H1 (cell line): ENCODE measurements around the gene NOL8. TPM values are rescaled to one million over a fixed set of nuclear protein-coding genes. Genes with fewer than 3 reads are reported as not detected.

Experiments
- CTCF ChIA-PET: fragments of 300-600 bp; sonication (Branson Sonifier 250); formaldehyde crosslinking; loops from one replicate; lab custom pipeline; 2021; ENCODE audit not compliant: partially characterized antibody; lab: Charles Lee
- POLR2A ChIA-PET: fragments of 300-600 bp; sonication (Branson Sonifier 250); formaldehyde crosslinking; loops from one replicate; lab custom pipeline; 2021; ENCODE audit warnings: inconsistent platforms; ENCODE audit not compliant: partially characterized antibody; lab: Charles Lee
- DNase-seq, 2 experiments: peaks; one replicate each; pipeline versions ENCODE4 v3.0.0 to v3.0.0-alpha.2; 2010 to 2022; ENCODE audit warnings: low spot score in 2 of 2, low read depth in 1 of 2, mixed read lengths in 1 of 2
- FAIRE-seq: peaks from 2 replicates; lab custom pipeline; 2011; peaks lifted over from hg19 to GRCh38; lab: Jason Lieb, UNC
- H2AFZ ChIP-seq: 2 replicates; pipeline ENCODE4 v1.8.1; 2012; ENCODE audit warnings: low read length, inconsistent platforms
- H2AK5ac ChIP-seq: 2 replicates; pipeline ENCODE4 v1.6.1; 2013; ENCODE audit warnings: low read depth, low read length
- H2BK120ac ChIP-seq: replicated peaks from 2 replicates; pipeline ENCODE3; 2013; ENCODE audit warnings: low read depth, low read length, inconsistent platforms
- H2BK12ac ChIP-seq: 2 replicates; pipeline ENCODE4 v1.6.1; 2013; ENCODE audit warnings: low read depth, low read length
- H2BK15ac ChIP-seq: 2 replicates; pipeline ENCODE4 v1.6.1; 2013; ENCODE audit warnings: low read length
- H2BK20ac ChIP-seq: 2 replicates; pipeline ENCODE4 v1.6.1; 2013; ENCODE audit warnings: low read length
- H2BK5ac ChIP-seq: 2 replicates; pipeline ENCODE4 v1.6.1; 2013; ENCODE audit warnings: low read depth, low read length
- H3K14ac ChIP-seq: 2 replicates; pipeline ENCODE4 v1.6.1; 2013; ENCODE audit warnings: inconsistent platforms; ENCODE audit not compliant: insufficient read length
- H3K18ac ChIP-seq: 2 replicates; pipeline ENCODE4 v1.6.1; 2013; ENCODE audit warnings: low read length; ENCODE audit errors: extremely low read depth
- H3K23ac ChIP-seq: 2 replicates; pipeline ENCODE4 v1.6.1; 2013; ENCODE audit warnings: inconsistent platforms; ENCODE audit not compliant: insufficient read length
- H3K23me2 ChIP-seq: 2 replicates; pipeline ENCODE4 v1.6.1; 2013; ENCODE audit warnings: low read depth, low read length
- H3K27ac ChIP-seq: 2 replicates; pipeline ENCODE4 v1.6.1; 2011; ENCODE audit warnings: low read depth, low read length, inconsistent platforms
- H3K27me3 ChIP-seq, 4 experiments: replicated peaks in 1 of 4; 1 replicate in 1 of 4; 2 replicates in 3 of 4; pipeline versions ENCODE4 v1.6.1 to v1.8.1; 2011 to 2013; ENCODE audit warnings: low read length in 3 of 4, mild to moderate bottlenecking in 3 of 4, inconsistent platforms in 2 of 4, mixed read lengths in 2 of 4, moderate library complexity in 1 of 4; ENCODE audit not compliant: control insufficient read depth in 3 of 4, insufficient read depth in 3 of 4; ENCODE audit errors: extremely low read depth in 1 of 4
- H3K36me3 ChIP-seq, 4 experiments: 2 replicates each; pipeline versions ENCODE4 v1.6.1 to v1.8.1; 2011 to 2013; ENCODE audit warnings: mild to moderate bottlenecking in 4 of 4, low read length in 3 of 4, moderate library complexity in 2 of 4, control low read depth in 1 of 4, inconsistent platforms in 1 of 4; ENCODE audit not compliant: insufficient read depth in 4 of 4, control insufficient read depth in 2 of 4
- H3K4ac ChIP-seq: replicated peaks from 2 replicates; pipeline ENCODE3; 2013; ENCODE audit warnings: low read length, low read depth, mixed read lengths, inconsistent platforms; ENCODE audit not compliant: insufficient read length
- H3K4me1 ChIP-seq, 4 experiments: replicated peaks in 1 of 4; 1 replicate in 1 of 4; 2 replicates in 3 of 4; pipeline versions ENCODE4 v1.6.1 to v1.8.1; 2011 to 2013; ENCODE audit warnings: low read length in 3 of 4, inconsistent platforms in 2 of 4, mixed read lengths in 1 of 4; ENCODE audit not compliant: insufficient read depth in 4 of 4, control insufficient read depth in 3 of 4
- H3K4me2 ChIP-seq, 2 experiments: 2 replicates each; pipeline versions ENCODE4 v1.6.1 to v1.8.1; 2011 to 2013; ENCODE audit warnings: low read depth in 2 of 2, low read length in 2 of 2, control low read depth in 1 of 2, inconsistent platforms in 1 of 2, mild to moderate bottlenecking in 1 of 2; ENCODE audit not compliant: insufficient read depth in 1 of 2
- H3K4me3 ChIP-seq, 4 experiments: fragments of 200-600, 300-600 bp in 1 of 4; sonication (generic), shearing (Covaris generic), sonication (Bioruptor Twin) in 1 of 4; 2 replicates each; pipeline versions ENCODE4 v1.5.1 to v1.8.1; 2011 to 2016; ENCODE audit warnings: low read length in 4 of 4, low read depth in 3 of 4, control low read depth in 2 of 4, inconsistent platforms in 2 of 4, mild to moderate bottlenecking in 2 of 4, mixed read lengths in 1 of 4, moderate library complexity in 1 of 4; ENCODE audit not compliant: insufficient read depth in 2 of 4; ENCODE audit errors: extremely low read depth in 1 of 4
- H3K56ac ChIP-seq: replicated peaks from 2 replicates; pipeline ENCODE3; 2013; ENCODE audit warnings: low read depth, mild to moderate bottlenecking, mixed read lengths, low read length, inconsistent platforms; ENCODE audit not compliant: insufficient read length
- H3K79me1 ChIP-seq: 2 replicates; pipeline ENCODE4 v1.6.1; 2013; ENCODE audit warnings: low read depth, low read length, control low read depth
- H3K79me2 ChIP-seq, 2 experiments: 2 replicates each; pipeline versions ENCODE4 v1.6.1 to v1.8.1; 2012 to 2013; ENCODE audit warnings: low read length in 2 of 2, mild to moderate bottlenecking in 2 of 2, inconsistent platforms in 1 of 2; ENCODE audit not compliant: insufficient read depth in 2 of 2, control insufficient read depth in 1 of 2
- H3K9ac ChIP-seq, 4 experiments: replicated peaks in 1 of 4; 1 replicate in 1 of 4; 2 replicates in 3 of 4; pipeline versions ENCODE4 v1.6.1 to v1.8.1; 2011 to 2013; ENCODE audit warnings: low read depth in 3 of 4, low read length in 3 of 4, control low read depth in 2 of 4, mild to moderate bottlenecking in 2 of 4, moderate library complexity in 2 of 4, inconsistent platforms in 1 of 4; ENCODE audit errors: extremely low read depth in 1 of 4
- H3K9me3 ChIP-seq, 2 experiments: 2 replicates each; pipeline versions ENCODE4 v1.6.1 to v1.8.1; 2012 to 2013; ENCODE audit warnings: mild to moderate bottlenecking in 2 of 2, moderate library complexity in 2 of 2, control low read depth in 1 of 2, inconsistent platforms in 1 of 2, low read depth in 1 of 2, low read length in 1 of 2, mixed read lengths in 1 of 2; ENCODE audit not compliant: insufficient read depth in 2 of 2
- H4K20me1 ChIP-seq, 2 experiments: replicated peaks in 1 of 2; 2 replicates each; pipeline versions ENCODE3 to v1.8.1; 2011 to 2013; ENCODE audit warnings: inconsistent platforms in 2 of 2, low read length in 2 of 2, mild to moderate bottlenecking in 1 of 2; ENCODE audit not compliant: insufficient read depth in 2 of 2, control insufficient read depth in 1 of 2
- H4K5ac ChIP-seq: 2 replicates; pipeline ENCODE4 v1.6.1; 2013; ENCODE audit warnings: low read length, low read depth, mixed read lengths, inconsistent platforms; ENCODE audit not compliant: insufficient read length
- H4K8ac ChIP-seq: 2 replicates; pipeline ENCODE4 v1.8.0; 2013; ENCODE audit warnings: mild to moderate bottlenecking, moderate library complexity, low read length, inconsistent platforms; ENCODE audit not compliant: insufficient read depth; ENCODE audit errors: extremely low read depth
- H4K91ac ChIP-seq: replicated peaks from 2 replicates; pipeline ENCODE3; 2013; ENCODE audit warnings: low read length, mixed read lengths, inconsistent platforms; ENCODE audit not compliant: insufficient read length
- HDAC6 ChIP-seq: IDR thresholded peaks from one replicate; pipeline ENCODE4 v1.7.1; 2012; ENCODE audit warnings: low read depth, mild to moderate bottlenecking, inconsistent platforms, low read length, moderate library complexity
- MAFK ChIP-seq: IDR thresholded peaks from 2 replicates; pipeline ENCODE4 v1.6.1; 2012; ENCODE audit warnings: low read depth, mild to moderate bottlenecking, improper control_type of control experiment, low read length
- SIN3A ChIP-seq, 2 experiments: IDR thresholded peaks in 1 of 2; conservative IDR thresholded peaks in 1 of 2; 2 replicates each; pipeline ENCODE4 v1.6.1; 2011 to 2012; ENCODE audit warnings: low read length in 2 of 2, improper control_type of control experiment in 1 of 2, low read depth in 1 of 2, mild to moderate bottlenecking in 1 of 2
- WGBS, 2 experiments: shearing (Covaris generic) in 1 of 2; methylation state at CpG; one replicate each; pipeline versions ENCODE4 v1.1.6 to v1.1.7; 2013 to 2015; ENCODE audit warnings: low lambda C conversion rate in 2 of 2, mixed read lengths in 2 of 2, inconsistent platforms in 1 of 2, low coverage in 1 of 2, missing lambda C conversion rate in 1 of 2; ENCODE audit not compliant: insufficient replicate concordance in 2 of 2, insufficient coverage in 1 of 2, insufficient read length in 1 of 2; ENCODE audit errors: extremely low coverage in 1 of 2, missing lambda C conversion rate in 1 of 2; 5-methylcytosine and 5-hydroxymethylcytosine counted together
- polyA plus RNA-seq, 7 experiments: library from polyadenylated mRNA; depleted of rRNA in 3 of 7; stranded (reverse) in 5 of 7; unstranded in 2 of 7; fragments of >200 nt in 5 of 7; fragments of 200-250 nt in 2 of 7; gene quantifications; 1 replicate in 5 of 7; 2 replicates in 1 of 7; 4 replicates in 1 of 7; pipeline versions ENCODE4 v1.2.1 to v1.2.3, GENCODE V29; 2011 to 2013; ENCODE audit warnings: missing spikeins in 2 of 7, mixed read lengths in 2 of 7
- total RNA-seq: library from RNA; stranded (reverse); fragmentation: NEBNext Ultra II Directional; extraction: Animal tissue kit (Norgen Biotek cat#: 25700); gene quantifications from 2 replicates; pipeline ENCODE4 v1.2.1, GENCODE V29; 2021

Gene NOL8
- total and polyA plus RNA-seq, 2 of the 8 experiments (the other 6 are each of a cell fraction or from before 2014, with no cell fraction given): 6.2 to 30.4 TPM

- no peak overlapping the region for H3K14ac ChIP-seq
- WGBS, 2 experiments: 69% methylated on average over 1 of the region's 1 CpG; no CpG with 5 or more reads in 1 of the 2 experiments
- no peaks in the 10 kb centered on the region for H3K9me3 ChIP-seq
- peaks cover 20 to 86% (median 62%) of the 10 kb centered on the region in 4 experiments for H3K36me3 ChIP-seq
- CTCF ChIA-PET: interaction anchor here (1.1 kb wide), 1 partner anchor 160 kb away, joined by 3 read pairs; no protein-coding TSS in a partner anchor
- H3K4ac ChIP-seq: no peak overlapping the region
- no peak overlapping the region for H3K4me2 ChIP-seq
- H3K4me1 ChIP-seq: no peaks in the 10 kb centered on the region
- no peak overlapping the region for H2BK12ac ChIP-seq
- H3K18ac ChIP-seq: no peak overlapping the region
- TF ChIP-seq MAFK (peak; percentile 47; the same call in 1 of the 2 replicates), SIN3A (conservative IDR thresholded peaks at IDR 0.05 in 1 of 2, IDR thresholded peaks at IDR 0.05 in 1 of 2; ENCODE audit: low read depth in 1 of 2, low read length in 2 of 2) (no peak), HDAC6 (no peak)
- H2BK120ac ChIP-seq: no peak overlapping the region
- no peak overlapping the region for H3K56ac ChIP-seq
- no peak overlapping the region for H3K4me3 ChIP-seq
- H2BK15ac ChIP-seq: no peak overlapping the region
- DNase-seq (no peak), FAIRE-seq (no peak)
- POLR2A ChIA-PET: interaction anchor here (1.5 to 2.2 kb wide), 3 partner anchors 9 to 24 kb away, joined by 3 to 9 read pairs (median 6); partner anchors contain the start of gene NOL8
- H4K5ac ChIP-seq: no peak overlapping the region
- no peak overlapping the region for H2AFZ ChIP-seq
- no peak overlapping the region for H3K9ac ChIP-seq
- H3K79me1 ChIP-seq: 0 out of 2 replicates have a peak, but pooled peaks cover 2% of the 10 kb centered on the region
- no peaks in the 10 kb centered on the region for H3K23me2 ChIP-seq
- H4K8ac ChIP-seq: no peak overlapping the region
- H3K27ac ChIP-seq: no peak overlapping the region
- no peak overlapping the region for H4K91ac ChIP-seq
- H3K23ac ChIP-seq: no peak overlapping the region
- no peak overlapping the region for H2BK20ac ChIP-seq
- H2BK5ac ChIP-seq: no peak overlapping the region
- no peak overlapping the region for H2AK5ac ChIP-seq
- no peaks in the 10 kb centered on the region for H3K79me2 ChIP-seq
- H3K27me3 ChIP-seq: no peaks in the 10 kb centered on the region
- no peaks in the 10 kb centered on the region for H4K20me1 ChIP-seq
Measured at GRCh38 chr9:92300936-92301335, 24.2 kb downstream of the NOL8 start.
